GM21619 (cell line): ENCODE results near the gene CRACDL.

Source experiments
- ATAC-seq: cut with Tn5 transposase; IDR thresholded peaks from one replicate; pipeline ENCODE4 v1.9.1; 2021; ENCODE audit not compliant: unreplicated experiment

Gene CRACDL, protein sequence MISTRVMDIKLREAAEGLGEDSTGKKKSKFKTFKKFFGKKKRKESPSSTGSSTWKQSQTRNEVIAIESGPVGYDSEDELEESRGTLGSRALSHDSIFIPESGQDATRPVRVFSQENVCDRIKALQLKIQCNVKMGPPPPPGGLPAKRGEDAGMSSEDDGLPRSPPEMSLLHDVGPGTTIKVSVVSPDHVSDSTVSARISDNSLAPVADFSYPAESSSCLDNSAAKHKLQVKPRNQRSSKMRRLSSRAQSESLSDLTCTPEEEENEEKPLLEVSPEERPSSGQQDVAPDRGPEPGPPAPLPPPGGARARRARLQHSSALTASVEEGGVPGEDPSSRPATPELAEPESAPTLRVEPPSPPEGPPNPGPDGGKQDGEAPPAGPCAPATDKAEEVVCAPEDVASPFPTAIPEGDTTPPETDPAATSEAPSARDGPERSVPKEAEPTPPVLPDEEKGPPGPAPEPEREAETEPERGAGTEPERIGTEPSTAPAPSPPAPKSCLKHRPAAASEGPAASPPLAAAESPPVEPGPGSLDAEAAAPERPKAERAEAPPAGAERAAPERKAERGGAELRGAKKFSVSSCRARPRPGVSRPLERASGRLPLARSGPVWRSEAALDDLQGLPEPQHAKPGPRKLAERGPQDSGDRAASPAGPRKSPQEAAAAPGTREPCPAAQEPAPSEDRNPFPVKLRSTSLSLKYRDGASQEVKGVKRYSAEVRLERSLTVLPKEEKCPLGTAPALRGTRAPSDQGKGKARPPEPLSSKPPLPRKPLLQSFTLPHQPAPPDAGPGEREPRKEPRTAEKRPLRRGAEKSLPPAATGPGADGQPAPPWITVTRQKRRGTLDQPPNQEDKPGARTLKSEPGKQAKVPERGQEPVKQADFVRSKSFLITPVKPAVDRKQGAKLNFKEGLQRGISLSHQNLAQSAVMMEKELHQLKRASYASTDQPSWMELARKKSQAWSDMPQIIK

DNA sequence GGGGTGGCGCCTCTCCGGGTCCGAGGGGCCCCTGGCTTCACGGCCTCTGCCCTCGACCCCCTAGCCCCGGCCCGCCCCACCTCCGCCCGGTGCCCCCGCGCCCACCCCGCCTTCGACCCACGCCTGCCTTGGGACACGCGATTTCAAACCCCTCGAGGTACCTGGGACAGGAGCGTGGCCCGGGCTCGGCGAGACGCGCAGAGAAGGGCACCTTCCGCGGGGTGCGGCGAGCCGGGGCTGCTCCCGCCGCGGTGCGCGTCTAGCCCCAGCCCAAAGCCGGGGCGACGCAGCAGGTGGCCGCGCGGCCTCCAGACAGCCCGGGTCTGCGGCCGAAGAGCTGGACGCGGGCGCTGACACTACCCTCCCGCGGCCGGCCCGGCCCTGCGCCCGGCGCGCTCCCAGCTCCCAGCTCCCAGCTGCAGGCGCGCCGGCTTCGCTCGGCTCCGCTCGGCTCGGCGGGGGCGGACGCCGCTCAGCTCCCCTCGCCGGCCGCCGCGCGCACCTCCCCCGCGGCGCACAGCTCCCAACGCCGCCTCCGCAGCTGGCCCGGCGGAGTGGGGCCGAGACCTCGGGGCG, at the start of gene CRACDL:
CRACDL (minus strand) TSS at position 449 of the 576 bp plus-strand sequence. CDS start 89,425 bp downstream, outside the sequence.
- no peak for ATAC-seq

DNA sequence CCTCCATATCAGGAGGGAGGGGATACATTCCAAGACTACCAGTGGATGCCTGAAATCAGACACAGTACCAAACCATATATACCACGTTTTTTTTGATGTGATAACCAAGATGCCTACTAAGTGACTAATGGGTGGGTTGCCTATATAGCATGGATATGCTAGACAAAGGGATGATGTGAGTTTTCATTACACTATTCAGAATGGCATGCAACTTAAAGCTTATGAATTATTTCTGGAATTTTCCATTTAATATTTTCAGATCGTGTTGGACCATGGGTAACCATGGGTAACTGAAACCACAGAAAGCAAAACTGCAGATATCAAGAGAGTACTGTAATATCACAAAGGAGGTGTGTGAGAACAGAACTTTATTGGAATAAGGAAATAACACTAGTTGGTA, 39.6 kb upstream of the CRACDL start:
- no peak for ATAC-seq

DNA sequence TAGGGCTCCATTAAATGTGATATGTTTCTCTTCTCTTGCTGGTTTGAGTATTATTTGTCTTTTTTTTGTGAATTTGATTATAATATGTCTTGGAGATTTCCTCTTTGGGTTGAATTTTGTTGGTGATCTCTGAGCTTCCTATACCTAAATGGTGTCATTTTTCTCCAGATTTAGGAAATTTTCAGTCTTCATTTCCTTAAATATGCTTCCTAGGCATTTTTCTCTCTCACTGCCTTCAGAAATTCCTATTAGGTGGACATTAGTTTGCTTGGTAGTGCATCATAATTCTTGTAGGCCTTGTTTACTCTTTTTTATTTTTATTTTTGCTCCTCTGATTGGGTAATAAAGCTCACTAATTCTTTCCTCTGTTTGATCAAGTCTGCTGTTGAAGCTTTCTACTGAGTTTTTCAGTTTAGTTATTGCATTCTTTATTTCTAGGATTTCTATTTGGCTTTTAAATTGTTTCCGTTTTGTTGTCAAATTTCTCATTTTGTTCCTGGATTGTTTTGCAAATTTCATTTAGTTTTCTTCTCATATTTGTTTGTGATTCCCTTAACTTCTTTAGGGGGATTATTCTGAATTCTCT, 36.6 kb upstream of the CRACDL start:
- no peak for ATAC-seq

DNA sequence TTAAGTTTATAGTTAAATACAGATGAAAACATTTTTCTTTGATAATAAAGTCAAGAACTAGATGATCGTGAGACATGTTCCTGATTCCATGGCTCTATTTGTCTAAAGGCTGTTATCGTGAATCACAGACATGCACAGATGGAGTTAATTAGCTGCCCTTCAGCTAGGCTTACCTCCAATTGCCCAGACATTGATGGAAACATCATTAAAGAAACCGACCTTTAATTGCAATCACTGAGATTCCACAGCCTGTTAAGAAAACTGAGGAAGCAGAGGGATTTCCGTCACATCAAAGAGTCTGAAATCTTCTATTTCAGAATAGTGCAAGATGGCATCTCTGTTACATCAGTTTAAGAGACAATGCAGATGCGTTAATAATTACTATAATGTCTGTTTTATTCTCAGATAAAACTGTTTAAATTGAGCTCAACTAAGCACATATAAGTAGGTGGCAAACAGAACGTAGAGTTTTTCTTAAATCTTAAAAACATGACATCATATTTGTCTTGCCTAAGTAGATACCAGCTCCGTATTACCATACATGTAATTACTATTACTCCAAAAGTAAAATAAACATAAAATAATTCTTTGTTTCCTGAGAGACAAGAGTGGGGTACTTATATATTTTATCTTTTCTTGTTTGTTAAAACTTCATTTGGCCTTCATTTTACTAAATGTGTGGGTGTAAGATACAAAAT, 23.9 kb upstream of the CRACDL start:
- no peak for ATAC-seq

DNA sequence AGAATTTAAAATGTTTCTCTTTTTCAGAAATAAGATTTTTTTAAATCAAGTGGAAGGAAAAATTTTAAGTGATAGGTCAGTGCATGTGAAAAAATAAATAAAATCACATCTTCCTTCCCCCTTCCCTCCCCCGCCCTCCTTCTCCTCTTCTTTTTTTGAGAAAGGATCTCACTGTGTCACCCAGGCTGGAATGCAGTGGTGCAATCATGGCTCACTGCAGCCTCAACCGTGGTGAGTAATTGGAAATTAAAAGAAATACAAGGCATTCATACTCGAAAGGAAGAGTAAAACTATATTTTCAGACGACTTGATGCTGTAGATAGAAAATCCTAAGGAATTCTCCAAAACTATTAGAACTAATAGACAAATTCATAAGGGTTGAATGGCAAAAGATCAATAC, 16.9 kb upstream of the CRACDL start:
- ATAC-seq = no peak

DNA sequence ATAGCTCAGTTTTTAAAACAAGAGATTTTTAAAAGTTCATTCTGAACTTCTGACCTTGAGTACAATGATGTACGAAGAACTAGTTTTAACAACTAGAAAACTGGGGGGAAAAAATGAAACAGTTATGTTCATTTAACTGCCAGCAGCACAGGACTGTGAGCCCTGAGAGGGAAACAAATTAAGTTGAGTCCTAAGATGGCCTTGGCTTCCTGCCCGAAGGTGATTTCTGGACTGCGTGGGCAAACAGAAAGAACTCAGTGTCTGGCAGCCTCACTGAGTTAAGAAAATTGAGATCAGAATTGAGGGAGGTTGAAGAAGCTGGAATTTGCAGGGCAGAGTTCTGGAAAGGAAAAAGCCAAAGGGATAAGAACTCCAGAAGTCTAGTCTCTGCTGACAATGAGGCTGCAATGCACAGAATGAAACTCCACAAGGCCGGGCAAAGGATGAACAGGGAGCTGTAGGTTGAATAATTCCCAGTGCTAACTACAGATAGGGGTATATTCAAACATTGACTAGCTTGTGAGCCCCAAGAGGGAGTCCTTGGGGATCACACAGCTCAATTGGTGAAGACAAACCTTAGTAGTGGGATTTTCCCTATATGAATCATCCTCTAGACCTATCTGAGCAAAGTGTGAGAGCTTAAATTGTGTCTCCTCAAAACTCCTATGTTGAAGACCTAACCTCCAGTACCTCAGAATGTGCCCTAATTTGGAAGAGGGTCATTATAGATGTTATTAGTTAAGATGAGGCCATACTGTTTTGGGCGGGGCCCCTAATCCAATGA, 13.1 kb upstream of the CRACDL start:
- no peak for ATAC-seq

DNA sequence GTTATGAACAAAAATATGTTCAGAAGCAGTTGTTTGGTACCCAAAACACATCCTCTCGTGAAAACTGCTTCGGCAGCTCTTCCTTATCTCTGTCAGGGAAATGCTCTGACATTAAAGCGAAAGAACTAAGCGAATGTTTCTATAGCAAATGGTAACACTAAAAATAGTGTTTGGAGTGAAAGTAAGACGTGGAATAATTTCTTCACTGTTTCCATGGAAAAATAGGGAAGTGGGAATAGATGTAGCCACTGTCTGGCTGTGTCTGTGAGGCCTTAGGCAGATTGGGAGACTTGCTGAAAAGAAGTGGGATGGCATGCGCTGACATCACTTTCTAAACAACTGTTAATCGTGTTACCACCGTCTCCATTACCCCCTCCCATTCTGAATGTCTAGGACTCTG, 11.5 kb upstream of the CRACDL start:
- no peak for ATAC-seq

DNA sequence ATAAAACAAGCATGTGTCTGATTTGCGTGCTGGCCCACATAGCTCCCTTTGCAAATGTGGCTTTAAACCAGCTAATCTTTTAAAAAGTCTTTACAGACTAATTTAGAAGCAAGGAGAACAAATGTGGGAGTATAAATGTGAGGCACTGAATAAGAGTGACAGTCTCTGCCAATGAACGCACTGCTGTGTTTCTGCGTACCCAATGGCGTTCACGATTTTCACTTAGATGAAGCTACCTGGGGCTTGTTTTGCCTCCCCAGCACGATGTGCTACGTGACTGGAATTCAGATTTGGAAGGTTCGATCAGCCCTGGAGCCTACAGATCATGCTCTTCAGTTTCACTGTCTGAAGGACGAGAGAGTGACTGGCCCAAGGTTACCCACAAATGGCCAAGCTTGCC, 10.8 kb upstream of the CRACDL start:
- no peak for ATAC-seq

DNA sequence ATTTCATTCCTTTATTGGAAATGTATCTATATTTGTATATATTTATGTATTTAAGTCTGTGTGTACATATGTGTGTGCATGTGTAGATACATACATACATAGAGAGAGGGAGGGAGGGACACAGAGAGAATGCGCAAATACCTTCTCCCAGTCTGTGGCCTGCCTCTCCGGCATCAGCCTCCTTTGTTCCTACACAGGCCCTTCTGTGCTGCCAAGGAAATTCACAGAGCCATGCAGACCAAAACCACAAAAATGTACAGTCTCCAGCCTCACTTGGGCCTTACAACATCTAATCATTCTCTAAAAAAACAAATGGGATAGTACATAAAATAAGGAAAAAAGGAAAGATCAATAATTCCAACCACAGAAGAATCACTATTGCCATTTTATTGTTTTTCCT, 8.8 kb upstream of the CRACDL start:
- no peak for ATAC-seq

DNA sequence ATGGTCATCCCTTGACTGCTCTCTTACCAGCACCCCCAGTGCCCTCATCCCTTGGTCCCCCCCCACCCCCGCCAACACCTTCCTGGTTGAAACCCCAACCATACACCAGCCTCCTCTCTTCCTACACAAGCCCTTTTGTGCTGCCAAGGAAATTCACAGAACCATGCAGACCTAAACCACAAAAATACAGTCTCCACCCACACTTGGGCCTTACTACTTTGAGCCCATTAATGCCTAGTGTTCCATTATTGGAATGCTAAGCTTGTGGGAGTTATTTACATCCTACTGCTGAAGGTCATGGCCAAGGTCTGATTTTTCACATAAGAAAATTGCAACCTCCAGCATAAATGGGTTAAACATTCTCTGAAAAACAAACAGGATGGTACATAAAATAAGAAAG, 4.1 kb upstream of the CRACDL start:
- no peak for ATAC-seq

DNA sequence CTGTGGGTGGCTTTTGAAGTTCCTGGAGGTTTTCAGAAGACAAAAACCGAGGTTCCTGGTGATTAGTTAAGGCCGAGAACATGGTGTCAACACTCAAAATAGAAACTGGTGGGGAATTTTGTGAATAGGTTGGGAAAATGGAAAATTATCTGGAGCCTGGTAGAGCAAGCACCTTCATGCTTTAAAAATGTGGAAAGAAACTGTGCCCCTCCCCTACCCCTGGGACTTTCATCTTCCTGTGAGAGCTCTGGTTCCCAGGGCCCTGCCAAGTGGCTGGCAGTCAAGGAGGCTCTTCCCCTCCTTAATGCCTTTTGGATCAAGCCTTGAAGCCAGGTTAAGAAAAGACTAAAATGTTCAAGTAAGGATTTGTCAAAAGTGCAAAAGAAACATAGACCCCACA, 1.9 kb upstream of the CRACDL start:
- ATAC-seq = no peak

DNA sequence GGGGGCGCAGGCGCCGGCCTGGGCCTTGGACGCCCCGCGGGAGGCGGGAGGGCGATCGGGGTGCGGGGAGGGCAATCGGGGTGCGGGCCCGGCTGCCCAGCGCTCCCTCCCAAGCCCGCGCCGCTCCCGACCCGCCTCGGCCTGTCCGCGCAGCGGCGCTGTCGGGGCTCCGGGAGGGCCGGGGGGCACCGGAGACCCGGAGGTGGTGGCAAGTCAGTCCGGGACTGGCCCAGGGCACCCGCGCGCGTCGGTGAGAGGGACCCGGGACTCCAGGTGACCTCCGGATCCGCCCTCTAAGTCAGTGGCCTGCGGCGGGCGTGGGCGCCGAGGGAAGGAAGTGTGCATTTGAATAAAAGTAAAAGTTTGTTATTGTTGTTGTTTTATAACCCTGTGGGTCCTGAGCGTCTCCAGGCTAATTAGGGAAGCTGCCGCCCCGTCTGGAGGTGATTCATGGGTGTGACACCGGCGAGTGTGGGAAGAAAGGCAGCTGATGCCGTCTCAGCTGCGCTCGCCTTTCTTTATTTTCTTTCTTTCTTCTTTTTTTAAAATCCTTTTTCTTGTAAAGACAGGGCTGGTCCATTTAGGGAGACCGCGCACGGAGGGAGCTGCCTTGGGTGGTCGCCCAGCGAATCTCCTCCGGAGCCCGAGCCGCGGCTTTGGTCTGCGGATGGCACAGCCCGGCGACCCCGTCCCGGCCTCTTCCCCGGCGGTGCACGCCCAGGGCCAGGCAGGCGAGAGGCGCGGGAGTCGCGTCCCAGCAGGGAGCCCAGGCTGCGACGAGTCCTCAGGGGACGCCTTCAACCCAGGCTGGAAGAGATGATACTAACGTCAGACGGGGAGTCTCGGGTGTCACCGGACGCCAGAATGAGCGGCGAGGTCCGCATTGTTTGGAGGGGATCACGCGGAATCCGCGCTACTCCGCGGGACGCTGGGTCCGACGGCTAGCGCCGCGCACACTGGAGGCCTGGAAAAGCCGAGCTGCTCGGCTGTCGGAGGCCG, 627 bp upstream of the CRACDL start:
- no peak for ATAC-seq

DNA sequence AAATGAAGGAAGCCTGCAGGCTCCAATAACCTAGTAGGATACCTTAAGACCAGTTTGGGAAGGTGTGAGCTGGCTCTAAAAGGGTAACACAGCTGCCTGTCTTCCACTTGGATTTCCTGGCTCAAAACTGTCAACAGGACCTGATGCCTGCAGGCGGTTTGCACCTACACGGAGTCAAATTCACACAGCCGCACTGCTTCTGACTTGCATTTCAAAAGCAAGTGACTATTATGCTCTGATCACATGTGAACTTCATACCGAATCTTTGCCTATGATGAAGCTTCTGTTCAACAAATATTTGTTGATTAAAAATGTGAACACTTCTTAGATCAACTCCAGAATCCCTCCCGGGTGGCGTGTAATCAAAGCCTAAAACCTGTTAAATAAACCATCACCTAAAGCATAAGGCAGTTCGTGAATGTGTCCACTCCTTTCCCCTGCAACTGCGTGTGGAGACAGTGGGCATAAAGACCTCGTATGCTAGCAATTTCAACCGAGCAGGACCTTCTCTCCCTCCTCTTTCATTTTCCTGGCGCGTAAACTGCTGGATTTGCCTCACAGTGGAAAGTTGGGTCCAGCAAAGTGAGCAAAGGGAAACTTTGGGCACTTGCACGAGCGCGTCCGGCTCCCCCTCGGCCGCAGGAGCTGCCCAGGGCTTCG, 784 bp downstream of the CRACDL start:
- ATAC-seq = no peak

DNA sequence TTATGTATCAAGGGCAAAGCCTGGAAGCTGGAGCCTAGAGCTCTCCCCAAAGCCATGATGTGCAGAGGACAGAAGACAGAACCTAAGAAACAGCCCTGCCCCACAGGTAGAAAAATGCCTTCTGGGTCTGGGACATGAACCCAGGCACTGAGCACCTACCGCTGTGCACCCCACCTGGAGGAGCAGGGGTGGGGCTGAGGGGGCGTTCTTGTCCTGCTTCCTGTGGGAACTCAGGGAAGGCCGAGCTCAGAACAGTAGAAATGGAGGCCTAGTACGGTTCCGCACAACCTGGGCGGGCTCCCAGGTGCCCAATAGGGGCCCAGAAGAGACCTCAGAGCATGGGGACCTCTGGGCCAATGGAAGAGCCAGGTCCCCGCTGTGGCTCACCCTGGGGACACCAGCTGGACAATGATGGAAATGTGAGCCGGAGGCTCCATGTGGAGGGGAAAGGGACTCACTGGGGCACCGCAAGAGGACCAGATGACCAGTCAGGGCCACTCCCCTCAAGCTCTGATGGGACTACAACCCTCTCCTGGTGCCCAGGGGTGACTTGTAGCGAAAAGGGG, 3.2 kb downstream of the CRACDL start:
- no peak for ATAC-seq

DNA sequence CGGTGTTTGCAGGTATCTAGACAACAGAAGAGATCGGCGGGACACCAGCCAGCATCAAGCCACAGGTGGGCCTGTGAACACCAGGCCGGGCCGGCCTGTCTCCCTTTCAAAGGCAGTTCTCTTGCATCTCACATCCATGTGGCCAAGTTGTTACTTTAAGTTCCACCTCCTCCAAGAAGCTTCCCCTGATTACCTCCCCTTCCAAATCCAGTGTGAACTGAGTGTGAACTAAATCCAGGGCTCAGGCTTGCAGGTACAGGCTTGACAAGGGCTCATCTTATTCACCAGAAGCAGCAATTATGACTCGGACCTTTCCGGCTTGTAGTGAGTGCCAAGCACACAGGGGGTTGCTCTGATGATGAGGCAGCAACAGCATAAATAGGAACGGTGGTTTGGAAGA, 3.9 kb downstream of the CRACDL start:
- no peak for ATAC-seq

DNA sequence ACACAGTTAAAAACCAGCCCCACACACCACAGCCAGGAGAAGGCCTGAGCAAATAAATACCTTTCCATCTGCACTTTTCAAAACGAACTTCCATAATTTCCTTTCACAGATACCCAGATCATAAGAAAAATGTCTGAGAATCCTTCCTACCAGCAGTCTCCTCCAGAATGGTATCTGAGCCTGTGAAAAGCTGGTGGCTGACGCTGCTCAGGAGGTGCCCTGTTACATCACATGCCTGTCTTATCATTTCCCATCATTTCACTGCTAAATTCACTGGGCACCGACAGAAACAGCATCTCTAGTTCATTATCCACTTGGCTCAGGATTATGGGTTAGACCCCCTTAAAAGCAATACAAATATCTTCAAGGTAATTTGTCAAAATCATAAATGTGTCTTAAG, 4.4 kb downstream of the CRACDL start:
- no peak for ATAC-seq

DNA sequence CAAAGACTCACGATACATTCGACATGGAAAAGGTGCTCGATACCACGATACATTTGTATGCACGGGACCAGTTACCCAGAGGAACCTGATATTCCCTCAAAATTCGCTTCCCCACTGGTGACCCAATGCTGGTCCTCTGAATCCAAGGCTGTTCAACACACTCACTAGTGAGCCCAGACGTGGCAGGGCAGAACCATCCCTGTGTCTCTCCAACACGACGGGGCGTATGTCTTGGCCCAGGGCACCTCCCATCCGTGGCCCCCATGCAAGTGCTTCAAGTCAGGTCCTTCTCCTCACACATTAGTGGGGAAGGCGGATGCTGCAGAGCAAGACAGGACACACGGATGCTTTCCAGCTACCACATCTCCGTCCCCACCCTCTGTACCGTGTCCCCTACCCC, 6.1 kb downstream of the CRACDL start:
- no peak for ATAC-seq

DNA sequence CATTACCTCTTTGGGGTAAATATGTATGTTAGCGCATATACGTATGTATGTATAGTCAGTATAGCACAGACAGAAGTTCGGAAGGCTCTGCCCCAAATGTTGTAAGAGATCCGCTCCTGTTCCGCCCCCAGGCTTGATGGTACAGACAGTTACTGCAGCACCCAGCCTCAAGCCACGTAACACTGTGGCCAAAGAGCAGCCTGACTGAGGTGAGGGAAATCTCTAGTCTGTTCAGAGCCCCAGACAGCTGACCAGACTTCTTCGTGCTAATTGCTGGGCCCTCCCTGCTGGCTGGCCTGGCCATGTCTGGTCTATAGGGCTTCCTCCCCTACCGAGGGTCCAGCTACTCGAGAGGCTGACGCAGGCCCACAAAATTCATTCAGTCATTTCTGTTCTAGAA, 7.8 kb downstream of the CRACDL start:
- no peak for ATAC-seq
